Lower leg skin (tissue), 4 donors: ENCODE data around the gene ST6GALNAC3. TPM values are rescaled to one million over a fixed set of nuclear protein-coding genes. Genes with fewer than 3 reads are reported as not detected.

Source experiments
- DNase-seq, 2 donors: peaks; one replicate each; pipeline ENCODE4 v3.0.0-alpha.2; 2019; ENCODE audit warnings: low spot score in 2 of 2
- H3K4me3 ChIP-seq: fragments of 200-600 bp; sonication (generic); 2 replicates; pipeline ENCODE4 v1.5.1; 2017; ENCODE audit warnings: mild to moderate bottlenecking, low read depth; ENCODE audit not compliant: poor library complexity, severe bottlenecking
- CTCF ChIP-seq, 3 donors: fragments of 450-650 bp; IDR thresholded peaks; one replicate each; pipeline ENCODE4 v1.5.1; 2016; ENCODE audit warnings: antibody characterized with exemption in 3 of 3, mild to moderate bottlenecking in 3 of 3, moderate library complexity in 2 of 3
- POLR2A ChIP-seq, 2 donors: fragments of 450-650 bp; IDR thresholded peaks; one replicate each; pipeline ENCODE4 v1.6.1; 2016 to 2017; ENCODE audit warnings: antibody characterized with exemption in 2 of 2, mild to moderate bottlenecking in 1 of 2, moderate library complexity in 1 of 2
- WGBS, 2 donors: methylation state at CpG; one replicate each; pipeline ENCODE4 v1.1.5; 2018; 5-methylcytosine and 5-hydroxymethylcytosine counted together
- intact Hi-C: fragments of 100-400 bp; cut with DNase I; formaldehyde crosslinking; loops from one replicate; pipeline ENCODE4 v1.15.0; 2023; ENCODE audit warnings: low total_unique reads
- total RNA-seq, 4 donors: library from RNA; depleted of rRNA; stranded (reverse); fragments of >200 nt; gene quantifications; one replicate each; pipeline ENCODE4 v1.1.0, GENCODE V29; 2016

ST6GALNAC3 gene
- total RNA-seq, 4 donors from 2014 or later, result 1.5 to 3.8 (median 3.0) TPM

- intact Hi-C loops, result no loop called here
- no peak for DNase-seq
- TF ChIP-seq CTCF (IDR thresholded peaks at IDR 0.05) (no peak), POLR2A (IDR thresholded peaks at IDR 0.05) (no peak)
- no peak overlapping the region for H3K4me3 ChIP-seq
- 81 to 83% methylated on average over 1 of the region's 1 CpG for WGBS, 2 donors
These were observed 407.1 kb downstream of the ST6GALNAC3 start for GRCh38 chr1:76481672-76482071.

GRCh38 chr1:76482272-76482671, 407.7 kb downstream of the ST6GALNAC3 start:
- 34 to 40% methylated on average over 2 of the region's 2 CpGs for WGBS, 2 donors
- intact Hi-C loops, result no loop called here
- no peak for DNase-seq
- no peak overlapping the region for H3K4me3 ChIP-seq
- TF ChIP-seq POLR2A (IDR thresholded peaks at IDR 0.05) (no peak), CTCF (IDR thresholded peaks at IDR 0.05) (no peak)

- WGBS, 2 donors, result 91 to 93% methylated on average over 2 of the region's 2 CpGs
- intact Hi-C loops, result no loop called here
- TF ChIP-seq POLR2A (IDR thresholded peaks at IDR 0.05) (no peak), CTCF (IDR thresholded peaks at IDR 0.05) (no peak)
These were observed 417.2 kb downstream of the ST6GALNAC3 start for GRCh38 chr1:76491737-76492136.

GRCh38 chr1:76492752-76493430, 418.3 kb downstream of the ST6GALNAC3 start:
- no peak overlapping the region for H3K4me3 ChIP-seq
- intact Hi-C loops, result no loop called here
- no peak for TF ChIP-seq CTCF (IDR thresholded peaks at IDR 0.05)
- no peak for DNase-seq

More at GRCh38 chr1:76491737-76492136, 417.2 kb downstream of the ST6GALNAC3 start:
- H3K4me3 ChIP-seq, result no peak overlapping the region
- DNase-seq, result no peak

GRCh38 chr1:76494807-76495206, 420.3 kb downstream of the ST6GALNAC3 start:
- H3K4me3 ChIP-seq, result no peak overlapping the region
- no peak for DNase-seq
- TF ChIP-seq CTCF (IDR thresholded peaks at IDR 0.05), result no peak
- no peak for TF ChIP-seq POLR2A (IDR thresholded peaks at IDR 0.05)
- intact Hi-C loops, result no loop called here

GRCh38 chr1:76496871-76497270, 422.3 kb downstream of the ST6GALNAC3 start:
- no peak overlapping the region for H3K4me3 ChIP-seq
- TF ChIP-seq CTCF (IDR thresholded peaks at IDR 0.05) (no peak), POLR2A (IDR thresholded peaks at IDR 0.05) (no peak)
- 58 to 65% methylated on average over 3 of the region's 3 CpGs for WGBS, 2 donors
- DNase-seq, result no peak
- intact Hi-C loops, result no loop called here
